Hepatocyte (in vitro differentiated cells): Measurements from ENCODE around the gene GRB14. TPM values are rescaled to one million over a fixed set of nuclear protein-coding genes. Genes with fewer than 3 reads are reported as not detected.

Experiments
- DNase-seq: peaks from one replicate; pipeline ENCODE4 v3.0.0-alpha.2; 2016; ENCODE audit warnings: low spot score
- H2AFZ ChIP-seq: fragments of 200-600 bp; sonication (generic); 2 replicates; pipeline ENCODE4 v1.6.0; 2016; ENCODE audit warnings: antibody characterized with exemption, mild to moderate bottlenecking
- H3K27ac ChIP-seq: fragments of 200-600 bp; sonication (generic); 2 replicates; pipeline ENCODE4 v1.5.1; 2016; ENCODE audit warnings: mild to moderate bottlenecking
- H3K27me3 ChIP-seq: fragments of 200-600 bp; sonication (generic); 2 replicates; pipeline ENCODE4 v1.6.1; 2016
- H3K36me3 ChIP-seq: fragments of 200-600 bp; sonication (generic); replicated peaks from 2 replicates; pipeline ENCODE4 v1.5.1; 2016; ENCODE audit warnings: low read depth; ENCODE audit not compliant: insufficient read depth
- H3K4me1 ChIP-seq: fragments of 200-600 bp; sonication (generic); 2 replicates; pipeline ENCODE4 v1.5.1; 2016; ENCODE audit warnings: mild to moderate bottlenecking, moderate library complexity; ENCODE audit not compliant: insufficient read depth
- H3K4me2 ChIP-seq: fragments of 200-600 bp; sonication (generic); 2 replicates; pipeline ENCODE4 v1.6.0; 2016
- H3K4me3 ChIP-seq: fragments of 200-600 bp; sonication (generic); 2 replicates; pipeline ENCODE4 v1.5.1; 2016; ENCODE audit warnings: mild to moderate bottlenecking
- H3K79me2 ChIP-seq: fragments of 200-600 bp; sonication (generic); 2 replicates; pipeline ENCODE4 v1.6.0; 2017; ENCODE audit warnings: mild to moderate bottlenecking
- H3K9me2 ChIP-seq: fragments of 200-600 bp; sonication (generic); replicated peaks from 2 replicates; pipeline ENCODE4 v1.6.0; 2017; ENCODE audit warnings: mild to moderate bottlenecking; ENCODE audit not compliant: insufficient read depth
- H3K9me3 ChIP-seq: fragments of 200-600 bp; sonication (generic); 2 replicates; pipeline ENCODE4 v1.5.1; 2016; ENCODE audit warnings: low read depth, mild to moderate bottlenecking
- H4K20me1 ChIP-seq: fragments of 200-600 bp; sonication (generic); 2 replicates; pipeline ENCODE4 v1.6.0; 2016; ENCODE audit warnings: mild to moderate bottlenecking; ENCODE audit not compliant: insufficient read depth, poor library complexity, severe bottlenecking
- EZH2 ChIP-seq: fragments of 200-600 bp; sonication (generic); IDR thresholded peaks from 2 replicates; pipeline ENCODE4 v1.6.1; 2016; ENCODE audit warnings: antibody characterized with exemption, mild to moderate bottlenecking, borderline replicate concordance
- EZH2phosphoT487 ChIP-seq: fragments of 200-600 bp; sonication (generic); IDR thresholded peaks from one replicate; pipeline ENCODE4 v1.6.1; 2018; ENCODE audit warnings: antibody characterized with exemption, mild to moderate bottlenecking, low read depth, moderate library complexity; ENCODE audit not compliant: unreplicated experiment, severe bottlenecking
- WGBS: methylation state at CpG from one replicate; pipeline ENCODE4 v1.1.6; 2016; ENCODE audit warnings: low lambda C conversion rate; ENCODE audit errors: missing lambda C conversion rate; 5-methylcytosine and 5-hydroxymethylcytosine counted together
- polyA plus RNA-seq: library from polyadenylated mRNA; unstranded; fragments of >200 nt; fragmentation: Nextera tagmentation; extraction: Ambion mirVana; gene quantifications from 2 replicates; pipeline ENCODE4 v1.2.1, GENCODE V29; 2016
- total RNA-seq: library from RNA; depleted of rRNA; stranded (reverse); fragments of >200 nt; gene quantifications from 2 replicates; pipeline ENCODE4 v1.2.3, GENCODE V29; 2014
- TF ChIP-seq, protein P1 (sequence below): fragments of 200-600 bp; sonication (generic); IDR thresholded peaks from 2 replicates; pipeline ENCODE4 v1.5.1; 2016; ENCODE audit warnings: antibody characterized with exemption, mild to moderate bottlenecking; ENCODE audit not compliant: poor library complexity

Gene GRB14
- total and polyA plus RNA-seq, 2 experiments from 2014 or later: 4.2 to 4.5 TPM

- H3K9me2 ChIP-seq: no peaks in the 10 kb centered on the region
- no peak overlapping the region for H3K4me2 ChIP-seq
- no peak overlapping the region for H3K4me3 ChIP-seq
- TF ChIP-seq EZH2phosphoT487 (no peak), EZH2 (no peak)
- TF ChIP-seq, protein P1, sequence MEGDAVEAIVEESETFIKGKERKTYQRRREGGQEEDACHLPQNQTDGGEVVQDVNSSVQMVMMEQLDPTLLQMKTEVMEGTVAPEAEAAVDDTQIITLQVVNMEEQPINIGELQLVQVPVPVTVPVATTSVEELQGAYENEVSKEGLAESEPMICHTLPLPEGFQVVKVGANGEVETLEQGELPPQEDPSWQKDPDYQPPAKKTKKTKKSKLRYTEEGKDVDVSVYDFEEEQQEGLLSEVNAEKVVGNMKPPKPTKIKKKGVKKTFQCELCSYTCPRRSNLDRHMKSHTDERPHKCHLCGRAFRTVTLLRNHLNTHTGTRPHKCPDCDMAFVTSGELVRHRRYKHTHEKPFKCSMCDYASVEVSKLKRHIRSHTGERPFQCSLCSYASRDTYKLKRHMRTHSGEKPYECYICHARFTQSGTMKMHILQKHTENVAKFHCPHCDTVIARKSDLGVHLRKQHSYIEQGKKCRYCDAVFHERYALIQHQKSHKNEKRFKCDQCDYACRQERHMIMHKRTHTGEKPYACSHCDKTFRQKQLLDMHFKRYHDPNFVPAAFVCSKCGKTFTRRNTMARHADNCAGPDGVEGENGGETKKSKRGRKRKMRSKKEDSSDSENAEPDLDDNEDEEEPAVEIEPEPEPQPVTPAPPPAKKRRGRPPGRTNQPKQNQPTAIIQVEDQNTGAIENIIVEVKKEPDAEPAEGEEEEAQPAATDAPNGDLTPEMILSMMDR: no peak
- no peaks in the 10 kb centered on the region for H3K79me2 ChIP-seq
- WGBS: 85% methylated on average over 2 of the region's 2 CpGs
- H3K27ac ChIP-seq: no peak overlapping the region
- H3K36me3 ChIP-seq: no peaks in the 10 kb centered on the region
- no peaks in the 10 kb centered on the region for H3K4me1 ChIP-seq
- no peak for DNase-seq
- H3K9me3 ChIP-seq: no peaks in the 10 kb centered on the region
- H3K27me3 ChIP-seq: no peaks in the 10 kb centered on the region
- no peak overlapping the region for H2AFZ ChIP-seq
- H4K20me1 ChIP-seq: no peaks in the 10 kb centered on the region
Measured at GRCh38 chr2:164657129-164657528, 35.8 kb upstream of the GRB14 start.

GRCh38 chr2:164655750-164656149, 34.5 kb upstream of the GRB14 start:
- Histone ChIP-seq H3K9me3 (no peaks in the 10 kb centered on the region), H3K36me3 (no peaks in the 10 kb centered on the region), H3K27ac (no peak overlapping the region), H3K4me2 (no peak overlapping the region), H3K79me2 (no peaks in the 10 kb centered on the region), H4K20me1 (no peaks in the 10 kb centered on the region), H3K27me3 (no peaks in the 10 kb centered on the region), H3K4me1 (no peaks in the 10 kb centered on the region), H3K9me2 (no peaks in the 10 kb centered on the region), H2AFZ (no peak overlapping the region), H3K4me3 (no peak overlapping the region)
- WGBS: 92% methylated on average over 2 of the region's 2 CpGs
- TF ChIP-seq EZH2: no peak
- no peak for DNase-seq

DNA sequence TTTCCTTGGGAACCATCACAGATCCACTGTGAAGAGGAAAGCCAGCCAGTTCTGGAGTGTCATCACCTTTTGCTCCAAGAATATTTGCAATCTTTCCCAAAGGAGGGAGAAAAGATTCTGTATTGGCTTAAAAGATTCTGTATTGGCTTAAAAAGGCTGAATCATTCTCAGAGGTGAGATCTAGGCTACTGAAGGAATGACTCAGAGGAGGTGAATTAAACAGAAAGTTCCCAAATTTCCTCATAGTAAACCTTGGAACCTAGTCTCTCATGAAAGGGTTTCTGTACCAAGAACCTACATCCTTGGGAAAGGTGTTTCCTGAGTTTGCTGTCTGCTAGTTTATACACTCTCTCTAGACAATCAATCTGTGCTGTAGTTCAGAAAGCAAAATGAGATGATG, 34.1 kb upstream of the GRB14 start:
- no peaks in the 10 kb centered on the region for H3K9me2 ChIP-seq
- no peak for TF ChIP-seq EZH2phosphoT487
- TF ChIP-seq EZH2: no peak
- TF ChIP-seq, protein P1: no peak
- no peak overlapping the region for H2AFZ ChIP-seq
- H4K20me1 ChIP-seq: no peaks in the 10 kb centered on the region
- no peaks in the 10 kb centered on the region for H3K36me3 ChIP-seq
- H3K4me3 ChIP-seq: no peak overlapping the region
- H3K4me1 ChIP-seq: no peaks in the 10 kb centered on the region
- H3K9me3 ChIP-seq: no peaks in the 10 kb centered on the region
- H3K4me2 ChIP-seq: no peak overlapping the region
- DNase-seq: no peak
- H3K27me3 ChIP-seq: no peaks in the 10 kb centered on the region
- no peak overlapping the region for H3K27ac ChIP-seq
- H3K79me2 ChIP-seq: no peaks in the 10 kb centered on the region

- no peaks in the 10 kb centered on the region for H3K9me2 ChIP-seq
- no peak overlapping the region for H3K4me3 ChIP-seq
- DNase-seq: no peak
- H4K20me1 ChIP-seq: no peaks in the 10 kb centered on the region
- no peaks in the 10 kb centered on the region for H3K4me1 ChIP-seq
- H3K79me2 ChIP-seq: no peaks in the 10 kb centered on the region
- no peaks in the 10 kb centered on the region for H3K36me3 ChIP-seq
- H2AFZ ChIP-seq: no peak overlapping the region
- TF ChIP-seq EZH2 (no peak), EZH2phosphoT487 (no peak)
- TF ChIP-seq, protein P1: no peak
- H3K27ac ChIP-seq: no peak overlapping the region
- peaks cover 7% of the 10 kb centered on the region for H3K9me3 ChIP-seq
- H3K27me3 ChIP-seq: no peaks in the 10 kb centered on the region
- no peak overlapping the region for H3K4me2 ChIP-seq
- 74% methylated on average over 1 of the region's 1 CpG for WGBS
Measured at GRCh38 chr2:164651361-164651760, 30.1 kb upstream of the GRB14 start.
